ENCODE data around the gene SLAMF6.

Gene SLAMF6

DNA sequence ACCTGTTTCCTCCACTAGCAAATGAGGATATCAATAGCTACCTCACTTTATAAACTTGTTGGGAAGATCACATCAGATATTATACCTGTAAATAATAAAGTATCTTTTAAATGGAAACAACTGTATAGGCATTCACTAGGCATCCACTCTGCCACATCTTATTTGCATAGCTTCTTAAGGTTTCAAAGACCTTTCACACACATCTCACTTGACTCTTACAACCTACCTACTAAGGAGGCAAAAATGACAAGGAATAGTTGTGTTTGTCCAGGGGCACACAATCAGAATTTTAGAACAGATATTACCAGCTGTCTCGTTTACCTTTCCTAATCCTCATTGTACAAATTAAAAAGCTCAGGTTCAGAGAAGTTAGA is 71.2 kb downstream of the SLAMF6 start:
- H3K27ac ChIP-seq (ENCODE audit: low read length) = no peak overlapping the region
- H3K4me3 ChIP-seq (ENCODE audit: low read length) = no peak overlapping the region
- no peak for DNase-seq (ENCODE audit: low read depth, low spot score)
- H3K27me3 ChIP-seq (ENCODE audit: control insufficient read depth, insufficient read depth, low read length) = no peaks in the 10 kb centered on the region
- no peaks in the 10 kb centered on the region for H3K4me1 ChIP-seq (ENCODE audit: control insufficient read depth, insufficient read depth, low read length)
- no CpG with 5 or more reads among the region's 1 CpG for WGBS (ENCODE audit: insufficient coverage, insufficient read length)
- H3K36me3 ChIP-seq (ENCODE audit: control insufficient read depth, insufficient read depth, low read length) = no peaks in the 10 kb centered on the region
- no peaks in the 10 kb centered on the region for H3K9me3 ChIP-seq (ENCODE audit: control insufficient read depth, insufficient read depth, low read length)

DNA sequence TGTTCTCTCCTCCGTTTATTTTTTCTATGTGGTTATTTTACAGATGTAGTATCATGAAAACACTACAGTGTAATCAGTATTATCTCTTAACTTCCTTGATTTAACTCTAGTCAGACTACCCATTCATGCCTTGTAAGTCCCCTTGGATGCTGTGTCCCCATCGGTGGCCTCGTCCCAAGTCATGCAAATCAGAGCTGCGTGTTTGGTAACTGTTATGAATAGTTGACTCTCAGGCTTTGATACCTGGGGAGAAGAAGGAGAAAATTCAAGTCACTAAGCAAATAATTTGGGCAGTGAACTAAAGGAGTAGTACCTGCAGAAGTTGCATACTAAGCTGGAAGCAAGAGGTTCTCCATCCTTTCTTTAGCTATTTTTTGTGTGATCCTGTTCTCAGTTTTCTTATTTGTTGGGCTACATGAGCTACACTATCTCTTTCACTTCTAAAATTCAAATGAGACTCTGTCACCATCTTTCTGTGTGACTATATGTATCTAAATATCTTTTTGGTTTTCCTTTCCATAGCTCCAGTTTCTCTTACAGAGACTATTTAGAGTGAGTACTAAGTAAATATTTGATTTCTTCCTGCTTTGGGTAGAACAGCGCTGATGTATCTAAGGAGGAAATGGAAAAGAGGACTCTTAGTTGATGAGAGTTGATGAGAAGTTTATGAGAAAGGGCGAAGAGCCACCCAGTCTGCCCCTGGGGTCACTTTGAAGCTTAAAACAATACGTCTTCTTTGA is 71.8 kb downstream of the SLAMF6 start:
- no peak overlapping the region for H3K27ac ChIP-seq (ENCODE audit: low read length)
- H3K4me3 ChIP-seq (ENCODE audit: low read length) = no peak overlapping the region
- no peaks in the 10 kb centered on the region for H3K4me1 ChIP-seq (ENCODE audit: control insufficient read depth, insufficient read depth, low read length)
- DNase-seq (ENCODE audit: low read depth, low spot score) = no peak
- H3K27me3 ChIP-seq (ENCODE audit: control insufficient read depth, insufficient read depth, low read length) = no peaks in the 10 kb centered on the region
- WGBS (ENCODE audit: insufficient coverage, insufficient read length) = no CpG with 5 or more reads among the region's 7 CpGs
- H3K9me3 ChIP-seq (ENCODE audit: control insufficient read depth, insufficient read depth, low read length) = no peaks in the 10 kb centered on the region
- H3K36me3 ChIP-seq (ENCODE audit: control insufficient read depth, insufficient read depth, low read length) = no peaks in the 10 kb centered on the region

DNA sequence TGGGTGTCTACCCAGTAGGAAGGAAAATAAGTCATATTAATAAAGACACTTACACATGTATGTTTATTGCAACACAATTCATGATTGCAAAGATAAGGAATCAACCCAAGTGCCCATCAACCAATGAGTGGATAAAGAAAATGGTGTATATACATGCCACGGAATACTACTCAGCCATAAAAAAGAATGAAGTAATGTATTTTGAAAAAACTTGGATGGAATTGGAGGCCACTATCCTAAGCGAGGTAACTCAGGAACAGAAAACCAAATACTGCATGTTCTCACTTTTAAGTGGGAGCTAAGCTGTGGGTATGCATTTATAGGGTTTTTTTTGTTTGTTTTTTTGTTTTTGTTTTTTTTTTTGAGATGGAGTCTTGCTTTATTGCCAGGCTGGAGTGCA is 73.6 kb downstream of the SLAMF6 start:
- WGBS (ENCODE audit: insufficient coverage, insufficient read length) = no CpG with 5 or more reads among the region's 2 CpGs
- Histone ChIP-seq H3K27ac (ENCODE audit: low read length) (no peak overlapping the region), H3K27me3 (ENCODE audit: control insufficient read depth, insufficient read depth, low read length) (no peaks in the 10 kb centered on the region), H3K4me1 (ENCODE audit: control insufficient read depth, insufficient read depth, low read length) (no peaks in the 10 kb centered on the region), H3K9me3 (ENCODE audit: control insufficient read depth, insufficient read depth, low read length) (no peaks in the 10 kb centered on the region), H3K36me3 (ENCODE audit: control insufficient read depth, insufficient read depth, low read length) (no peaks in the 10 kb centered on the region), H3K4me3 (ENCODE audit: low read length) (no peak overlapping the region)
- DNase-seq (ENCODE audit: low read depth, low spot score) = no peak

DNA sequence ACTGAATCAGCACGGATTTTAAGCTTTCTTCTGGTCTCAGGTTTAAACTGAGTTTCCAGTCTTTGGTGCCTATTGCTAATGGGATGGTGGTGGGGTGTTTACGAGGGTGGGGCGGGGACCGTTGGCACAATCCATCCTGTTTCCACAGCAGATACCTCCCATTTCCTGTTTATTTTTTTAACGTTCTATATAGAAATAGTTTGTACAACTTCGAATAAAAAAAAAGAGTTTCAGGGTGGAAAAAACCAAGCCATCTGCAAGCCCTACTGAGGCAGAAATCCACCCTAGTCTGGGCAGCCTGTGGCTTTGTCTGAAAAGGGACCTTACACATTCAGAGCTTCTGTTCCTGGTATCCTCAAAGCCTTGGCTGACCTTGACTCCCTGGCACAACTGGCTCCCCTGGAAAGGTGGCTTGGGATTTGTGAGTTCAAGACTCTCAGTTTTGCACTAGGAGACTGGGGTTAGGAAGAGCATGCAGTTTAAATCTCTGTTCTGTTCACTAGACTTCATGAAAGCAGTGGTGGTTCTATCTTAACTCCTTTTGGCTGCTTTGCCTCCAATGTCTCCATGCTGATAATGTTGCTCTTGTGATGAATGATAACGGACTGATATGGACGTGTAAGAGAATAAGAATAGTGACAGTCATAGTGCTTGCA is 76.0 kb downstream of the SLAMF6 start:
- H3K4me3 ChIP-seq (ENCODE audit: low read length) = no peak overlapping the region
- no peaks in the 10 kb centered on the region for H3K9me3 ChIP-seq (ENCODE audit: control insufficient read depth, insufficient read depth, low read length)
- no CpG with 5 or more reads among the region's 8 CpGs for WGBS (ENCODE audit: insufficient coverage, insufficient read length)
- H3K27ac ChIP-seq (ENCODE audit: low read length) = no peak overlapping the region
- H3K36me3 ChIP-seq (ENCODE audit: control insufficient read depth, insufficient read depth, low read length) = no peaks in the 10 kb centered on the region
- H3K27me3 ChIP-seq (ENCODE audit: control insufficient read depth, insufficient read depth, low read length) = no peaks in the 10 kb centered on the region
- DNase-seq (ENCODE audit: low read depth, low spot score) = no peak
- H3K4me1 ChIP-seq (ENCODE audit: control insufficient read depth, insufficient read depth, low read length) = no peaks in the 10 kb centered on the region

DNA sequence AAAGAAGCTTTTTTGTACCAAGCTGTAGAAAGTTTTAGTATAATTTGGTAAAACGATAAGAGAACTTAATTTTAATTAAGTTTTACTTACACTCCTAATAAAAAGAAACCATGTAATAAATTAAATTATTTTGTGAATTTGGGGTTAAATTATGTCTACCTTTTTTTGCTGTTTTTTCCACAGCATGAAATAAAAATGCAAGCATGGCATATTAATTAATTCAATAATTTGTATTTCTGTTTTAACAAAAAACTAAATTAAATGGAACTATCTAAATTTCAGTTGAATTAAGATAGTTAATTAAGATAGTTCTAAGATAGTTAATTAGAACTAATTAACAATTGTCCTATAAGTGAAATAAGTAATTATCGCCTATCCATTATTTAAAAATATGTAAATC is 83.3 kb downstream of the SLAMF6 start:
- Histone ChIP-seq H3K36me3 (ENCODE audit: control insufficient read depth, insufficient read depth, low read length) (no peaks in the 10 kb centered on the region), H3K4me1 (ENCODE audit: control insufficient read depth, insufficient read depth, low read length) (0 out of 2 replicates have a peak, but pooled peaks cover 2% of the 10 kb centered on the region), H3K27ac (ENCODE audit: low read length) (no peak overlapping the region), H3K9me3 (ENCODE audit: control insufficient read depth, insufficient read depth, low read length) (no peaks in the 10 kb centered on the region), H3K4me3 (ENCODE audit: low read length) (no peak overlapping the region), H3K27me3 (ENCODE audit: control insufficient read depth, insufficient read depth, low read length) (no peaks in the 10 kb centered on the region)
- WGBS (ENCODE audit: insufficient coverage, insufficient read length) = no CpG with 5 or more reads among the region's 2 CpGs
- DNase-seq (ENCODE audit: low read depth, low spot score) = no peak

DNA sequence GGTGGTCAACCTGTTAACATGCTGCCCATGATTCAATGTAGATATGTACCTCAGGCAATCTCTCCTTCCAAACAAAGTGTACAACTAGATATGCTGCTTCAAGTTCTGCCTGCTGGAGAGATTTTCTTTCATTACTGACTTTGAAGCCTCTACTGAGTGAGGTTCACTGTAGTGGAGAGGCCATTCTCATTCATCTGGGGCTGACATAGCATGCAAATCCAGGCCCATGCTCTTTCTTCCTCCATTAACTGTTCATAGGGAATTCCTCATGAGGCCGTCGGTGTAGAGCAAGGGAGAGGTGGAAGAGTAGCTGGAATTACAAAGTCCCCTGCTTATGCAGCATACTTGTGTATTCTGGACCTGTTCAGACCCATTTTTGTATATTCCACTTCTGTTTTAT is 84.1 kb downstream of the SLAMF6 start:
- Histone ChIP-seq H3K4me1 (ENCODE audit: control insufficient read depth, insufficient read depth, low read length) (0 out of 2 replicates have a peak, but pooled peaks cover 2% of the 10 kb centered on the region), H3K36me3 (ENCODE audit: control insufficient read depth, insufficient read depth, low read length) (no peaks in the 10 kb centered on the region), H3K27ac (ENCODE audit: low read length) (no peak overlapping the region), H3K9me3 (ENCODE audit: control insufficient read depth, insufficient read depth, low read length) (no peaks in the 10 kb centered on the region), H3K27me3 (ENCODE audit: control insufficient read depth, insufficient read depth, low read length) (no peaks in the 10 kb centered on the region), H3K4me3 (ENCODE audit: low read length) (no peak overlapping the region)
- WGBS (ENCODE audit: insufficient coverage, insufficient read length) = no CpG with 5 or more reads among the region's 2 CpGs
- DNase-seq (ENCODE audit: low read depth, low spot score) = no peak

DNA sequence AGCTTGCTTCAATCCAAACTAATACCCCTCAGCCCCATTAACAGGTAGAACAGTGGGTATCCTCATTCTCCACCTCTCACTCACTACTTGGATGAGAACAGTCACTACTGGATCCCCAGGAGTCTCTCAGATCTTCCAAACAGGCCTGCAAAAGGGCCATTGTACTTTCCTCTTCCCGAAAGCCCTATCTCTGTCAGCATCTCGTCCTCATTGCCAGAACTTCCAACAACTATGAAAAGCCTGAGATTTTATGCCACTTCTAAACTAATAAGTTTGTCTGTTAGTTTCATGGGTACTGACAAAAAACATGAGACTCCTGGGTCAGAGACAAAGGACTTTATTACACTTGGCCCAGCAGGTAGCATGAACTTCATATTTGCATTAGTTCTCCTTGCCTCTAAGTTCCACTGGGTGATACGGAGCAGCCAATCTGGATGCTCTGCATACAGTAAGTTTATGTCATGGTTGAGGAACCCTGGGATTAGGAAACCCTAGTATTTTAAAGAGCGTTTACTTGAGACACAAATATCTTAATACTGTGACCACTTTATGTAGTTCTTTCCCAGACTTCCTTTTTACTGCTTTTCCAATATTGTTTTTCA is 84.6 kb downstream of the SLAMF6 start:
- H3K4me3 ChIP-seq (ENCODE audit: low read length) = no peak overlapping the region
- no peak for DNase-seq (ENCODE audit: low read depth, low spot score)
- WGBS (ENCODE audit: insufficient coverage, insufficient read length) = no CpG with 5 or more reads among the region's 4 CpGs
- H3K27ac ChIP-seq (ENCODE audit: low read length) = no peak overlapping the region
- no peaks in the 10 kb centered on the region for H3K9me3 ChIP-seq (ENCODE audit: control insufficient read depth, insufficient read depth, low read length)
- H3K36me3 ChIP-seq (ENCODE audit: control insufficient read depth, insufficient read depth, low read length) = no peaks in the 10 kb centered on the region
- 0 out of 2 replicates have a peak, but pooled peaks cover 2% of the 10 kb centered on the region for H3K4me1 ChIP-seq (ENCODE audit: control insufficient read depth, insufficient read depth, low read length)
- no peaks in the 10 kb centered on the region for H3K27me3 ChIP-seq (ENCODE audit: control insufficient read depth, insufficient read depth, low read length)

DNA sequence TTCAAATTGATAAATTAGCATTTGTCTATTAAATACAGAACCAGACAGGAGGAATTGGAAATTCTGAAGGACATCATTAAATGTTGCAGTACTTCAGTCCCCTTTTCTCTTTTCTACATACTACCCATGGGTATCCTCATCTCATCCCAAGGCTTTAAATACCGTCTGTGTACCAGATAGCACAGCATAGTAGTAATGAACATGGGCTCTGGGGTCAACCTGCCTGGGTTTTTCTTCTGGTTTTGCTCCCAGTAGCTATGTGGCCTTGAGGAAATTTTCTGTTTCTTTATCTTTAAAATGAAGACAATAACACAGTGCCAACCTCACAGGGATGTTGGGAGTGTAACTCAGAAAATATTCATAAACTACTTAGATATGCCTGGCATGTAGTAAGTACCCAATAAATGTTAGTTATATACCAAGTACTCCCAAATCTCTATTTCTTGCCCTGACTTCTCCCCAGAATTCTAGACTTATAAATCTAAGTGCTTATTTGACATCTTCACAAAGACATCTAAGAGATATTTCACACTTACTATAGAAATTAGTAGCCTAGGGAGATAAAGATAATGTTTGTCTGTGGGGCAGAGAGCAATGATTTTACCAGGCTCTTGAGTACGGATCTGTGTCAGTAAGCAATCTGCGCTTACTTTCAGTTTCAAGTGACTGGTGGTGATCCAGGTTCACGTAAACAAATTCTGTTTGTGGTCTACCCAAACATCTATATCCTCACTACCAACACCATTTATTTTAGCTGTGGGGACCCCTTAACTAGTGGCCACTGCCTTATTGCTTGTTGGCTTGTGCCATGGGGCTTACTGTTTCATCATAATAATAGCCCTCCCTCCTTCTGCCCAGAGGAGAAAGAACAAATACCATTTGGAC is 85.4 kb downstream of the SLAMF6 start:
- Histone ChIP-seq H3K4me1 (ENCODE audit: control insufficient read depth, insufficient read depth, low read length) (0 out of 2 replicates have a peak, but pooled peaks cover 2% of the 10 kb centered on the region), H3K4me3 (ENCODE audit: low read length) (no peak overlapping the region), H3K27ac (ENCODE audit: low read length) (no peak overlapping the region), H3K9me3 (ENCODE audit: control insufficient read depth, insufficient read depth, low read length) (no peaks in the 10 kb centered on the region), H3K27me3 (ENCODE audit: control insufficient read depth, insufficient read depth, low read length) (no peaks in the 10 kb centered on the region), H3K36me3 (ENCODE audit: control insufficient read depth, insufficient read depth, low read length) (no peaks in the 10 kb centered on the region)
- DNase-seq (ENCODE audit: low read depth, low spot score) = no peak
- no CpG with 5 or more reads among the region's 4 CpGs for WGBS (ENCODE audit: insufficient coverage, insufficient read length)

DNA sequence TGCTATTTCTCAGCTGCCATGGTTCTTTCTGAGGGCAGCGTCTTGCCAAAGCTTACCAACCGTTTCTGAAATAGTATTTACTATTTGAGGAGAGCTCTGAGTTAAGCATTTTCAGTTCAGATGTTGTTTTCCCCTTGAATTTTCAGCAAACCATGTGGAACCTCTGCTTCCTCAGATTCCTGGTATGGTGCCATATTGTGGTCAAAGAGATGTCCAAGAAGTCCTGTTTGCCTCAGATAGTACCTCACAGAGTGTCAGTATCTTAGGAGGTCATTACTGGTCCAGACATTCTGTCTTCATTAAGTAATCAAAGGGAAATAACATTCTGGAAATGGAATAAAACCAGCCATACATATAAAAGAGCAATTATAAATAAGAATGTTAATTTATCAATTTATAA is 86.1 kb downstream of the SLAMF6 start:
- no peak for DNase-seq (ENCODE audit: low read depth, low spot score)
- Histone ChIP-seq H3K4me3 (ENCODE audit: low read length) (no peak overlapping the region), H3K9me3 (ENCODE audit: control insufficient read depth, insufficient read depth, low read length) (no peaks in the 10 kb centered on the region), H3K27ac (ENCODE audit: low read length) (no peak overlapping the region), H3K4me1 (ENCODE audit: control insufficient read depth, insufficient read depth, low read length) (0 out of 2 replicates have a peak, but pooled peaks cover 2% of the 10 kb centered on the region), H3K27me3 (ENCODE audit: control insufficient read depth, insufficient read depth, low read length) (no peaks in the 10 kb centered on the region), H3K36me3 (ENCODE audit: control insufficient read depth, insufficient read depth, low read length) (no peaks in the 10 kb centered on the region)
- WGBS (ENCODE audit: insufficient coverage, insufficient read length) = no CpG with 5 or more reads among the region's 2 CpGs

Data from iPS DF 6.9 (cell line).